Adrenal gland (tissue), 5 donors: ENCODE results near the gene PRRG1.

ENCODE experiments used
- CTCF ChIP-seq, 6 experiments: fragments of 450-650 bp in 4 of 6; fragments of 200-600 bp in 2 of 6; sonication (generic) in 1 of 6; IDR thresholded peaks; 1 replicate in 5 of 6; 2 replicates in 1 of 6; pipeline versions ENCODE4 v1.5.1 to v1.8.0; 2016 to 2021; ENCODE audit warnings: antibody characterized with exemption in 6 of 6, mild to moderate bottlenecking in 2 of 6, moderate library complexity in 1 of 6
- POLR2A ChIP-seq, 2 donors: fragments of 450-650 bp; IDR thresholded peaks; one replicate each; pipeline ENCODE4 v1.6.1; 2017; ENCODE audit warnings: antibody characterized with exemption in 2 of 2, mild to moderate bottlenecking in 2 of 2, moderate library complexity in 1 of 2
- donor health status: DM: no; HTN: no; CAD: no.

- no peak for TF ChIP-seq CTCF (IDR thresholded peaks at IDR 0.05)
- no peak for TF ChIP-seq POLR2A (IDR thresholded peaks at IDR 0.05)
Observed at GRCh38 chrX:37437160-37437559, 88.0 kb downstream of the PRRG1 start.
